ENCODE results near the gene TSHR.
"Not testable (repeated sequence)": the region's sequence is repeated elsewhere in the genome, so short reads cannot be mapped to it uniquely, and the experiment has no call there.

The TSHR gene

GRCh38 chr14:80953211-80953610, 2.2 kb upstream of the TSHR start:
- not testable (repeated sequence) for DNase-seq

DNA sequence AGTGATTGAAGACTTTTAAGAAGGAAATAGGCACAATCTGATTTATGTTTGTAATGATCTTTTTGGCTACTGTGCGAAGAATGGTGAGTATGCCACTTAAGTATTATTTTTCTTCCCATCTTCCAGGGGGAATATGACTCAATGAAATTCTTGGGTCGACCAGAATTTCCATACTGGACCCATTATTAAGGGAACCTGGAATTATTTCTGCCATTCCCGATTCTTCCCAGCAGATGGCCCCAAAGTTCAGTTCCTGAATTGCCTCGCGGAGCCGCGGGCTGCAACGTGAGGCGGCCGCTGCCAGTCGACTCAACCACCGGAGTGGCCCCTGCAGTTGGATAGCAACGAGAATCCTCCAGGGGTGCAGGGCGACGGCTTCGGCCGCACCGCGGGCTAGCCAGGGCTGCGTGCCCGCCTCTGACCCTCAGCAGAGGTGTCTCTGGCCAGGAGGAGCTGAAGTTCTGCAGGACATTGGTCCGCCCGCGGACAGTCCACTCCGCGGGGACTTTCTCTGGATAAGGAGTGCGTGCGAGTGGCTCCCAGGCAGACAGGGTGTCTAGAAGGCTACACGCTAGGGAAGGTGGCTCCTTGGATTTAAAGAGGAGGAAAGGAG, 628 bp upstream of the TSHR start:
- peak; percentile 72 for DNase-seq

- no peak for DNase-seq
Measured at GRCh38 chr14:80956102-80956501, 681 bp downstream of the TSHR start.

DNA sequence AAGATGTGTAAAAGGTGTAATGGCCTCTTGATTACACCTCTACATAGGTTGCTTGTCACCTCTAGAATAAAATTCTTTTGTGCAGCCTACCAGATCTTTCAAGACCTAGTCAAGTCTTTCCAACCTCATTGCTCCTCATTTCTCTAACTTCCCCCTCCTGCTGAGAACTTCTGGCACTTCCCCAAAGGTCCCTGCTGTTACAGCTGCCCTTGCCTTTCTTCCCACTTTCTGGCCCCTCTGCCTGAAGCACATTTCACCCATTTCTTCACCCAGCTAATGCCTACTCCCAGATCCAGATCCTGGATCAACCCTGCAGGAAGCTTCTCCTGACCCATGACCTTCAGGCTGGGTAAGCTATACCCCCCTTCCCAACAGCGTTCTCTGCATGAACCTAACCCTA, 1.5 kb downstream of the TSHR start:
- no peak for DNase-seq

GRCh38 chr14:80957613-80958012, 2.2 kb downstream of the TSHR start:
- DNase-seq, result no peak

DNA sequence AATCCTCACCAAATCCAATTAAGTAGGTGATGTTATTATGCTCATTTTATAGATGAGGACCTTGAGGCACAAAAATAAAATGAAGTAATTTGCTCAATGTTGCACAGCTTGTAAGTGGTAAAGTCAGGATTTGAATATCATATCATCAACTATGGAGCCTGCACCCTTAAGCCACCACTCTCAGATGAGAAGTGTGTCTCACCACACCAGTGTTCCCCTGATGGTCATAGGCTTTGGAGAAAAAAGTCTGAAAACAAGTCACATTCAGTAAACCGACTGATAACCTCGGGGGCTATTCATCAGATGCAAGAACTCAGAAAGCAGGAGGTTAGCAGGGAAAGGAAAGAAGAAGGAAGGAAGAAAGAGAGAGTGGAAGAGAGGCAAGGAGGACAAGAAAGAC, 2.8 kb downstream of the TSHR start:
- DNase-seq, result no peak

DNA sequence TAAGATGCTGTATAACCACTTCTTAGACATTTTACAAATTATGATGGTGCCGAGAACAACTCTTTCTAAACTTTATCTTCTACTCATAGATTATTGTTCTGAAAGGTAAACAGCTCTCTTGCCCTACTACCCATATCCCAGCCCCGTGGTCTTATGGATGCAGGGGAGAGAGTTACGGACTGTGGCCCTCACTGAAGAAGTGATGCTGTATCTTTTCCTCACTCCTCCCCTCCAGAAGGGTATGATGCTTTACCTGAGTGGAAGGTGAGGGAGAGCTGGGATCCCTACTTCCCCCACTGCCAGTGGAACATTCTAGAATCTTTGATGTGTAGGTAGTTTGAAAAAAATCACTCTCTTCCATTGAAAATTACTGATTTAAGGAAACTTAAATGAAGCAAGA, 3.5 kb downstream of the TSHR start:
- DNase-seq, result no peak

- DNase-seq, result peak; percentile 82
Measured at GRCh38 chr14:80959496-80959895, 4.1 kb downstream of the TSHR start.

DNA sequence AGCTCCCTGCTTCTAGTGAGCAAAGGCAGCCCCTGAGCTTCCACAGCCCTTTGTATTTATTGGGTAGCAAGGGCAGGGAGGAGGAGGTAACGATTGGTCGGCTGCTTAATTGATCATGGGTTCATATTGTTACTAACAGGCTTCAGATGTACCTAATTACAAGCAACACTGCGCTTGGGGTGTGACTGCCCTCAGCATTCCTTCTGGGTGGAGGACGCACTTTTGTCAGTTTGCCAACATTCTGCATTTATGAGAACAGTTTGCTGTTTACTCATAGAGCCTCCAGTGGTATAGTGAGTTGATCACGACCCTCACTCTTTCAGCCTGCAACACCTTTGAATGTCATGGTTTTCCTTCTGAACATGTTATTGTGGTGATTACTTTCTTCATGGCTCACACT, 9.6 kb downstream of the TSHR start:
- DNase-seq, result no peak

DNA sequence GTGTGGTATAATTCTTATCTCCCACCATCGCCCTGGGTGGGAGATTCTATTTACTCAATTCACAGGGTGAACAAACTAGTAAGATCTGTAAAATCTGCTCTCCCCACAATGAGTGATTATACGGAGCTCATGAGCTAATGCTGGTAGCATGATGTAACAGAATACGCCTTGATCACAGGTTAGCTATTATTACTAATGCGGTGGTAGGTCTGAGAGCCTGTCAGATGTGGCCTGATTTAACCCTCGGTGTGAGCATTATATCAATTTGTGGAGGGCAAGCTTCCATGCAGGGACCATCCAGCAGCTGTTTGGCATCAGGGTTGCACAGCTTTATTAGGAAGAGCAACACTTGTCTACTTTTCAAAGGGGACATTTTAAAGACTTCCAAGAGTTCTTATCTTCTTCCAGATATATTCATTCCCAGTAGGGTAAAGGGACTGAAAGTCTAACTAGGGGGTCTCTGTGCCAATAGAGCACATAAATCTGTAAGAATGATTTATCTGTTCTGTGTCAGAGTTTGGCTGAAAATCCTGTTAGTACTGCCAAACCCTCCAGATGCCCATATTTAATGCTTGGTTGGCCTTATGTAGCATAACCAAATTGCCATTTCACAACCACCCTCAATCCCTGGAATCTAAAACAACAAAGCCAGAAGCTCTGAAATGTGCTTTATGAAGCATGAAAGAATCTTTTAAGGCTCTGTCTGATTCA, 18.7 kb downstream of the TSHR start:
- DNase-seq, result peak; percentile 40

DNA sequence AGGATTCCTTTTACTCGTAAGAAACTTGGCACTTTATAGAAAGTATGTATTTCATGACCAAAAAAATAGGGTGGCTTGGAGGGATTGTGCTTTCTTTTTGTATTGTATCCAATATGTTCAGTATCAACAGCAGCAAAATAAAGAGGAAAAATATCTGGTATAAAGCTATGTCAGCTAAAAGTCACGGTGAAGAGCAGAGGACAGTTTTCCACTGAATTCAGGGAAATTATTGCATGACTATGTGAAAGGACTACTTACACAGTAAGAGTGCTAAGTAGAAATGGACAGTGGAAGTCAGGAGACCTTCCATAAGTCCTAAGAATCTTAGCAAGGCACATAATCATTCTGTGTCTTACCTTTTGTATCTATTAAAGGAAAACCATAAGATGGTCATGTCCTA, 19.3 kb downstream of the TSHR start:
- DNase-seq, result no peak

DNA sequence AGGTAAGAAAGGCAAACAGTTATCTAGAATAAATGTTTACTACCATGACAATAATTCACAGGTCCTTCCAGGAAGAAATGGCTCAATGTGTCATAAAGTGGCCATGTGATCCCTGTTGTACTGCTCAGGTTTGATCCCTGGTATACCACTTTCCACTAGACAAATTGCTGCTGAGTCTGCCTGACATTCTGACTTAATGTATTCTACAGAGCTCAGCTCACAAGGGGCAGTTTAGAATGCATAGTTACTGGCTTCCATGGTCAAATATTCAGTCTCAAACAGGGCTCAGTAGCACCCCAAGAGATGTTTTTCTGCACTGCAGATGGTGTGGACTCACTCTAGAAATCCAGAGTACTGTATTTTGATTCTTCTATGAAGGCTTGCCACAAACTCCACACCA, 21.8 kb downstream of the TSHR start:
- DNase-seq, result no peak

DNA sequence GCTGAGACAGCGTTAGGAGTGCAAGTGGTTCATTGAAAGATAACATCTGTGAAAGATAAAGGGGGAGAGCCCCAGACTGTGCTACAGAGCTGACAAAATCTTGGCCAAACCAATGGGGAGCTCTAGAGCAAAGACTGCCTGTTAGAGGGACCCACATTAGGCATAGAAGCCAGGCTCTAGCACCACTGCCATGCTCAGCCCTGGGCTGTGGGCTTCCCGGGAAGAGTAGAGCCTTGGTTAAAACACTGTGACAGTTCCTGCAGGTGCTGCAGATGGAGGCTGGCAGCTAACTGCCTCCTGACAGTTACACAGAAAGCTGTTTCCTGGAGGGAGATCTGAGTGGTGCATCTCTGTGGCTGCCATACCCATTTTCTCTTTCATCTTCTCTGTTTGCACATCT, 23.0 kb downstream of the TSHR start:
- DNase-seq, result no peak

DNA sequence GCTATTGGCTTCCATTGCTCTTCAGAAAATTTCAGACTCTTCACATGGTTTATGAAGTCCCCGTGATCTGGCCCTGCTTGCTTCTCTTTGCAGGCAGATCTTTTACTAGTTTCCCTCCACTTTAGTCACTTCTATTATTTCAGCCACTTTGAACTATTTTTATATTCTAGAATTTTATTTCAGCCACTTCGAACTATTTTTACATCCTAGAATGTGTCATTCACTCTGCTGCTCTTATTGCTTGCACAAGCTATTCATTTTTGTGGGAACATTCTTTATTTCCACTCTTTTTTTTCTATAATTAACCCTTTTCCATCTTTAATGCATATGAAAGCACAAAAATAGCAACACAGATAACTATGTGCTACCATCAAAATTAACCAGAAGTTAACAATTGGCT, 24.5 kb downstream of the TSHR start:
- DNase-seq, result no peak

GRCh38 chr14:80981156-80981555, 25.7 kb downstream of the TSHR start:
- DNase-seq, result no peak

DNA sequence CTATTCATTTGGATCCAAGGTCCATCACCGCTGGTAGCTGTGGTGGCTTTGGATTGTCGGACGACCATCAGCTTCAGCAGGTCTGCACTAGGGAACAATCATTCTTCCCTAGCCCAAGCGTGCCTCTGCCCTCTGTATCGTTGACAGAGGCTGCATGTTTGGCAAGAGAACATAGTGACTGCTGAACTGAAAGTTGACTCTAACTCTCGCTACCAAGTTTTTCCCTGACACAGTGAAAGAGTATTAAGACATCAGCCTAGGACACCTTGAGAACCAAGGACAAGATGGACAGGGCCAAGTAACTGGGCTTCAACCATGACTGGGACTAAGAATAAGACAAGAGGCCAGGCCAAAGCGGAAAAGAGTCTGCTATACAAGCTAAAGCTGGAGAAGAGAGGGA, 26.3 kb downstream of the TSHR start:
- DNase-seq, result no peak

DNA sequence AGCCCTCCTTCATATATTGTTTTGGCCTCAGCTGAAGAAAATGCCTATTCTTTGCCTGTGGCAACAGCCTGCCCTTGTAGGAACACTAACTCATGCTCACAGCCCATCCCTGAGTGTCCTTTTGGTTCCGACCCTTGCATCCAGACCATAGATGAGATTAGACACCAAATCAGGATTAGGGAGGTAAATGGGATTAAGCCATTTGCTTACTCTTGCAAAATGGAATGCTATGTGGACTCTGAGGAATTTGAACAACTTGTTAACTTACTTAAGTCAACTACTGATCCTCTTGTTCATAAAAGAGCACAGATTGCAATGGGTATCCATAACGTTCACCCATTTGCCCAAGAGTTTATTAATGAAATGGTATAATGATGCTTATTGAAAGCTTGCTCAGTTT, 27.3 kb downstream of the TSHR start:
- DNase-seq, result no peak

- DNase-seq, result peak; percentile 75
Measured at GRCh38 chr14:80987235-80988032, 32.0 kb downstream of the TSHR start.

DNA sequence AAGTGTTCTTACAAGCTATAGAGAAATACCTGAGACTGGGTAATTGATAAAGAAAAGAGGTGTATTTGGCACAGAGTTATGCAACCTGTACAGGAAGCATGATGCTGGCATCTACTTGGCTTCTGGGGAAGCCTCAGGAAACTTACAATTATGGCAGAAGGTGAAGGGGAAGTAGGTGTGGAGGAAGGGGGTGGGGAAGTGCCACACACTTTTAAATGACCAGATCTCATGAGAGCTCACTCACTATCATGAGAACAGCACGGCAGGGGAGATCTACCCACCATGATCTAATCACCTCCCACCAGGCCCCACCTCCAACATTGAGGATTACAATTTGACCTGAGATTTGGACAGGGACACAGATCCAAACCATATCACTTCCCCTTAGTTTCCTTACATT, 32.8 kb downstream of the TSHR start:
- no peak for DNase-seq

GRCh38 chr14:80988735-80989429, 33.5 kb downstream of the TSHR start:
- DNase-seq, result no peak

GRCh38 chr14:80992580-80992979, 37.2 kb downstream of the TSHR start:
- no peak for DNase-seq

DNA sequence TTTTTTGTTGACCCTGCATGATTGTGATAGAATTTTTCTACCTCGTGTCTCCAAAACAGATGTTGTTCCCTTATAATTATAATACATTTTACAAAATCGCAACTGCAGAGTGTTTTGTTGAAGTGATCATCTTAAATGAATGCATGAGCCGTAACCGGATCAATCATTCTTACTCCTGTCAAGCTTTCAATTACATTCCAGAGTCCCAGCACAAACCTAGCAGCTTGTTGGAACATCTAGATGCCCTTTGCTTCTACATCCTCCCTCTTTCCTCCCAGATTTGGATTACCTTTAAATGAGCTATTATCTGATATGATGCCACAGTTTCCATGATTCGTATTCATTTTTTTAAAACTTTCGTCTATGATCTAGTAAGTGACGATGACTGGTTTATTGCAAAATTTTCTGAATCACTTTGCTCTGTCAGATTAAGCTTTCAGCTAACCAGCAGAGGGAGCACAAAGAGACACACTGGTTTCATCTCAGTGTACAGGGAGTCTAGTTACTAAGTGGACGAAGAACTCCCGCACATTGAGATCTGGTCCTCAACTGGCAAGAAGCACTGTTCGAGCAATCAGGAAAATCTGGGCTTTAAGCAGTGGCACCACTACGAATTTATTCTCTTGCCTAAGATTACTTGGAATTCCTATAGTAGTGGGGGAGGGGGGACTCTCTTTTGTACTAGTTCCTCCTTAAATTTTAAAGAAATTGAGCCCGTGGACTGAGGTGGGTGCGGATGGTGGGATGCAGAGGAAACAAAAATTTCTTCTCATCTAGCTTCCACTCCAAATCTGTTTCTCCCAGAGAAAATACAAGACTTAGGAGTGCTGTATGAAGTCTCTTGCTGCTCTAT, 40.9 kb downstream of the TSHR start:
- DNase-seq, result peak; percentile 66

DNA sequence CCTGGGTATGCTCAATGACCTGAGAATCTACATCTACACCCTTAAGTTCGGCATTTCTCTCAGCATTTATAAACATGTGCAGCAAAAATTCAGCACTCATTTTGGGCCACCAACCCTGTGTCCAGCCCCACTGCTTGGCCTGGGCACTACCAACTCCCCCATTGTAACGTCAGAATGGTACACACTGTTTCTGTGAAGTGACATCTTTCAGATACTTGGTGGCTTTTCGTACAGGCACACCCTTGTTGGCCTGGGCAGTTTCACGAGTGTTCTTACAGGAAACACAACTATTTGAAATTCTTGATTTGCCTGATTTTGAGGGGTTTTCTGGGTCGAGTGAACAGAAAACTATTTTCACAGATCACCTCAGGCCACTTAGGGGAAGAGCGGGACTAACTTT, 46.0 kb downstream of the TSHR start:
- no peak for DNase-seq

Measured in NCI-H1105 treated with DMSO at 0.1 percent for 48 hours (cell line).